PFSK-1 (cell line): Measurements from ENCODE around the gene FSIP2.

Experiments
- POLR2AphosphoS5 ChIP-seq: IDR thresholded peaks from 2 replicates; pipeline ENCODE4 v1.6.1; 2012; ENCODE audit warnings: low read depth, mild to moderate bottlenecking, control low read depth, low read length, moderate library complexity
- SIN3A ChIP-seq: IDR thresholded peaks from 2 replicates; pipeline ENCODE4 v1.6.1; 2012; ENCODE audit warnings: mild to moderate bottlenecking, low read length, moderate library complexity, borderline replicate concordance; ENCODE audit not compliant: insufficient read depth
- TAF1 ChIP-seq: IDR thresholded peaks from 2 replicates; pipeline ENCODE4 v1.6.1; 2012; ENCODE audit warnings: low read length, control low read depth, borderline replicate concordance; ENCODE audit not compliant: insufficient read depth
- TF ChIP-seq, protein P1 (sequence below), 2 experiments: IDR thresholded peaks; 2 replicates each; pipeline versions ENCODE4 v1.6.1 to v1.8.0; 2011 to 2012; ENCODE audit warnings: low read depth in 2 of 2, low read length in 2 of 2, control low read depth in 1 of 2, inconsistent platforms in 1 of 2, mild to moderate bottlenecking in 1 of 2, moderate library complexity in 1 of 2; ENCODE audit not compliant: insufficient read depth in 1 of 2

DNA sequence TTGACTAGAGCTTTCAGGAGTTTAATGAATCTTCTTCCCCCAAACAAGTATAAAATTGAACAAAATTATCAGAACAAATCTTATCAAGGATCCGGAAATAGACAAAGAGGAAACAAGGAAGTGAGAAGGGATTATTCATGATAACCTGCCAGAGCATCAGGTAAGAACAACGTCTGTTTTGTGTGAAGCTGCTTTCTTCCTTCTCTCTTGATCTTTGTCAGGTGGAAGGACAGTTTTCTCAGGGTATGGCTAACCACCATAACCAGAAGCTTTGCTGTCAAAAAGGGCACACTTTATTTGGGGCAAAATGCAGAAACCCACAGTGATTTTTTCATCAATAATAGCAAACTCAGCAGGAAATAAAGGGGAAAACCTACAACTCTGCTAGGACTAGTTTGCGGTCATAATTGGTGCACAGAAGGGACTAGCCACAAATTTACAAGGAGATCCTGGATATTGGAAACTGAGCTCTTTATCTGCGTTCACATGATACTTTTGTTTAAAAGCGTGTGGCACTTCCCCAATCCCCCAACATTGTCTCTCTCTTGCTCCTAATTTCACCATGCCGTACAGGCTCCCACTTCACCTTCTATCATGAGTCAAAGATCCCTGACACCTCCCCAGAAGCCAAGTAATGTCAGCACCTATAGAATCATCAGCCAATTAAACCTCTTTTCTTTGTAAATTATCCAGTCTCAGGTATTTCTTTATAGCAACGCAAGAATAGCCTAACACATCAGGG, 124.2 kb downstream of the FSIP2 start:
- TF ChIP-seq POLR2AphosphoS5 (no peak), TAF1 (no peak), SIN3A (no peak)
- TF ChIP-seq, protein P1, sequence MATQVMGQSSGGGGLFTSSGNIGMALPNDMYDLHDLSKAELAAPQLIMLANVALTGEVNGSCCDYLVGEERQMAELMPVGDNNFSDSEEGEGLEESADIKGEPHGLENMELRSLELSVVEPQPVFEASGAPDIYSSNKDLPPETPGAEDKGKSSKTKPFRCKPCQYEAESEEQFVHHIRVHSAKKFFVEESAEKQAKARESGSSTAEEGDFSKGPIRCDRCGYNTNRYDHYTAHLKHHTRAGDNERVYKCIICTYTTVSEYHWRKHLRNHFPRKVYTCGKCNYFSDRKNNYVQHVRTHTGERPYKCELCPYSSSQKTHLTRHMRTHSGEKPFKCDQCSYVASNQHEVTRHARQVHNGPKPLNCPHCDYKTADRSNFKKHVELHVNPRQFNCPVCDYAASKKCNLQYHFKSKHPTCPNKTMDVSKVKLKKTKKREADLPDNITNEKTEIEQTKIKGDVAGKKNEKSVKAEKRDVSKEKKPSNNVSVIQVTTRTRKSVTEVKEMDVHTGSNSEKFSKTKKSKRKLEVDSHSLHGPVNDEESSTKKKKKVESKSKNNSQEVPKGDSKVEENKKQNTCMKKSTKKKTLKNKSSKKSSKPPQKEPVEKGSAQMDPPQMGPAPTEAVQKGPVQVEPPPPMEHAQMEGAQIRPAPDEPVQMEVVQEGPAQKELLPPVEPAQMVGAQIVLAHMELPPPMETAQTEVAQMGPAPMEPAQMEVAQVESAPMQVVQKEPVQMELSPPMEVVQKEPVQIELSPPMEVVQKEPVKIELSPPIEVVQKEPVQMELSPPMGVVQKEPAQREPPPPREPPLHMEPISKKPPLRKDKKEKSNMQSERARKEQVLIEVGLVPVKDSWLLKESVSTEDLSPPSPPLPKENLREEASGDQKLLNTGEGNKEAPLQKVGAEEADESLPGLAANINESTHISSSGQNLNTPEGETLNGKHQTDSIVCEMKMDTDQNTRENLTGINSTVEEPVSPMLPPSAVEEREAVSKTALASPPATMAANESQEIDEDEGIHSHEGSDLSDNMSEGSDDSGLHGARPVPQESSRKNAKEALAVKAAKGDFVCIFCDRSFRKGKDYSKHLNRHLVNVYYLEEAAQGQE (IDR thresholded peaks at IDR 0.05; ENCODE audit: insufficient read depth in 1 of 2, low read depth in 2 of 2, low read length in 2 of 2), result no peak
